ENCODE results near the gene CSAG3.
"Not testable (repeated sequence)": the region's sequence is repeated elsewhere in the genome, so short reads cannot be mapped to it uniquely, and the experiment has no call there.

The CSAG3 gene

DNA sequence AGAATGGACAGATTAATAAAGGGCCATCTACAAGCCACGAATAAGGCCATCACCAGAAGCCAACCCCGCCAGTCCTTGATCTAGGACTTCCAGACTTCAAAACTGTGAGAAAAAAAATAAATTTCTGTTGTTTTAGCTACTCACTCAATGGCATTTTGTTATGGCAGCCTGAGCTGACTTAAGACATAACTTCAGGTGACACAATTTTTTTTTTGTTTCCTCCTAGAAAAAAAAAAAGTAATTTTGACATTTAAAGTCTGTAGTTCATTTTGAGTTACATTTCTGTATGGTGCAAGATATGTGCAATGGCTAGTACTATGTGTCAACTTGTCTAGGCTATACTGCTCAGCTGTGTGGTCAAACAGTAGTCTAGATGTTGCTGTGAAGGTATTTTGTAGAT is at the start of gene CSAG3:
CSAG3 (plus strand) TSS at position 301 of the 400 bp plus-strand sequence.
- not testable (repeated sequence) for H3K27ac ChIP-seq; DNase-seq (ENCODE audit: low read depth, low spot score)

DNA sequence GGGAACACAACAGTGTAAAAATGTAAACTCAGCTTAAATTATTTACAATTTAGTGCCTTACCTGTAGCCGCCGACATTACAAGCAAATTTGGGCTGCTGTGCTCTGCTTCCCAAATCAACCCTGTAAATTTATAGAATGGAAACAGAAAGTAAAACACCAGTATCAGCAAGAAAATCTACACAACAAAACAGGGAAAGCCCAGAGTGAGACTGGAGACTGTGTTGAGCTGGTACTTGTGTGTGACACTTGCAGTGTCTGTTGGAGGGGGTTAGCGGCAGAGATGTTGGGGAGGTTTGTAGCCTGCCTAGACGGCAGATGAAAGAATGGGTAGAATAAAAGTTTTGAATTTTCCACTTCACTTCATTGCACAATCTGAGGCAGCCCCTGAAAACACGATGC is 45.8 kb upstream of the CSAG3 start:
- H3K27ac ChIP-seq; DNase-seq (ENCODE audit: low read depth, low spot score): not testable (repeated sequence)

DNA sequence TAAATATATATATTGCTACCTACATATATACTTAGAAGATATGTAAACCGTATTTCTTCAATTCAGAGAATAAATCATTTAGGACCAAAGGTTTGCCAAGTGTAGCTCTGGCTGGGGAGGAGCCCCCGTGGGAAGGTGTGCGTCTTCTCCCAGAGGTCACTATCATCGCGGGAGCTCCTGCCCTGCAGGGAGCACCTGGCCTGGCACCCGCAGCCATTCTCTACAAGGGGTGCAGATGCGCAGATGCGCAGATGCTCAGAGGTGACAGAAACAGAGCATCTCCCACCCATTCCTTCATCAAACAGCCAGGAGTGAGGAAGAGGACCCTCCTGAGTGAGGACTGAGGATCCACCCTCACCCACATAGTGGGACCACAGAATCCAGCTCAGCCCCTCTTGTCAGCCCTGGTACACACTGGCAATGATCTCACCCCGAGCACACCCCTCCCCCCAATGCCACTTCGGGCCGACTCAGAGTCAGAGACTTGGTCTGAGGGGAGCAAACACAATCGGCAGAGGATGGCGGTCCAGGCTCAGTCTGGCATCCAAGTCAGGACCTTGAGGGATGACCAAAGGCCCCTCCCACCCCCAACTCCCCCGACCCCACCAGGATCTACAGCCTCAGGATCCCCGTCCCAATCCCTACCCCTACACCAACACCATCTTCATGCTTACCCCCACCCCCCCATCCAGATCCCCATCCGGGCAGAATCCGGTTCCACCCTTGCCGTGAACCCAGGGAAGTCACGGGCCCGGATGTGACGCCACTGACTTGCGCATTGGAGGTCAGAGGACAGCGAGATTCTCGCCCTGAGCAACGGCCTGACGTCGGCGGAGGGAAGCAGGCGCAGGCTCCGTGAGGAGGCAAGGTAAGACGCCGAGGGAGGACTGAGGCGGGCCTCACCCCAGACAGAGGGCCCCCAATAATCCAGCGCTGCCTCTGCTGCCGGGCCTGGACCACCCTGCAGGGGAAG is 44.9 kb upstream of the CSAG3 start, which contains the start of gene MAGEA2B:
MAGEA2B (plus strand) TSS at position 814 of the 973 bp plus-strand sequence. CDS start 2,479 bp downstream, outside the sequence.
- not testable (repeated sequence) for DNase-seq (ENCODE audit: low read depth, low spot score); H3K27ac ChIP-seq

DNA sequence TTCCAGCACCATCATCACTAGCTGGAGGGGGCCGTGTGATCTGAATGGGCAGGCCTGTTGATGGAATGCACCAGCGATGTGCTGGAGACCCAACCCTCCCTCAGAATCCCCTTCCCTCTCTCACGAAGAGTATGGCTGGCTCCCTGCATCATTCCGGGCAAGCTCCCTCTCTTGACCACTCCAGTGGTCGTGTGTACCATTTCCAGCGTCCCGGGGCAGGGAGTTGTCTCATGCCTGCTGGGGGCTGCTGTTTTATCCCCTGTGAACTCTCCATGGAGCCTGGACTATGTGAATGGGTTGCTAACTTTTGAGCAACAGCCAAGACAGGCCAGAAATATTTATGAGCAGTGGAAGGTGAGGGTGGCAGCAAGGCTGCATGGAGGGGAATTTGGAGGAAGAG is 33.6 kb upstream of the CSAG3 start:
- no peak overlapping the region for H3K27ac ChIP-seq
- no peak for DNase-seq (ENCODE audit: low read depth, low spot score)

DNA sequence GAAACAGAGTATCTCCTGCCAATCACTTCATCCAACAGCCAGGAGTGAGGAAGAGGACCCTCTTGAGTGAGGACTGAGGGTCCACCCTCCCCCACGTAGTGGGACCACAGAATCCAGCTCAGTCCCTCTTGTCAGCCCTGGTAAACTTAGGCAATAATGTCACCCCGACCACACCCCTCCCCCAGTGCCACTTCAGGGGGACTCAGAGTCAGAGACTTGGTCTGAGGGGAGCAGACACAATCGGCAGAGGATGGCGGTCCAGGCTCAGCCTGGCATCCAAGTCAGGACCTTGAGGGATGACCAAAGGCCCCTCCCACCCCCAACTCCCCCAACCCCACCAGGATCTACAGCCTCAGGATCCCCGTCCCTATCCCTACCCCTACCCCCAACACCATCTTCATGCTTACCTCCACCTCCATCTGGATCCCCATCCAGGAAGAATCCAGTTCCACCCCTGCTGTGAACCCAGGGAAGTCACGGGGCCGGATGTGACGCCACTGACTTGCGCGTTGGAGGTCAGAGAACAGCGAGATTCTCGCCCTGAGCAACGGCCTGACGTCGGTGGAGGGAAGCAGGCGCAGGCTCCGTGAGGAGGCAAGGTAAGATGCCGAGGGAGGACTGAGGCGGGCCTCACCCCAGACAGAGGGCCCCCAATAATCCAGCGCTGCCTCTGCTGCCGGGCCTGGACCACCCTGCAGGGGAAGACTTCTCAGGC is 25.6 kb upstream of the CSAG3 start, which contains the start of the genes CSAG1 and MAGEA12:
CSAG1 (minus strand) TSS at position 461 of the 715 bp plus-strand sequence. CDS start 1,261 bp downstream, outside the sequence.
MAGEA12 (plus strand) TSS at position 497 of the 715 bp plus-strand sequence. CDS start 2,405 bp downstream, outside the sequence.
- H3K27ac ChIP-seq = no peak within 1 kb of the TSS
- DNase-seq (ENCODE audit: low read depth, low spot score) = no peak

DNA sequence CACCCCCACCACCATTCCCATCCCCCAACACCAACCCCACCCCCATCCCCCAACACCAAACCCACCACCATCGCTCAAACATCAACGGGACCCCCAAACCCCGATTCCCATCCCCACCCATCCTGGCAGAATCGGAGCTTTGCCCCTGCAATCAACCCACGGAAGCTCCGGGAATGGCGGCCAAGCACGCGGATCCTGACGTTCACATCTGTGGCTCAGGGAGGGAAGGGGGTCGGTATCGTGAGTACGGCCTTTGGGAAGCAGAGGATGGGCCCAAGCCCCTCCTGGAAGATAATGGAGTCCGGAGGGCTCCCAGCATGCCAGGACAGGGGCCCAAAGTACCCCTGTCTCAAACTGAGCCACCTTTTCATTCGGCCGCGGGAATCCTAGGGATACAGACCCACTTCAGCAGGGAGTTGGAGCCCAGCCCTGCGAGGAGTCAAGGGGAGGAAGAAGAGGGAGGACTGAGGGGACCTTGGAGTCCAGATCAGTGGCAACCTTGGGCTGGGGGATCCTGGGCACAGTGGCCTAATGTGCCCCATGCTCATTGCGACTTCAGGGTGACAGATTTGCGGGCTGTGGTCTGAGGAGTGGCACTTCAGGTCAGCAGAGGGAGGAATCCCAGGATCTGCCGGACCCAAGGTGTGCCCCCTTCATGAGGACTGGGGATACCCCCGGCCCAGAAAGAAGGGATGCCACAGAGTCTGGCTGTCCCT is 24.7 kb upstream of the CSAG3 start:
- H3K27ac ChIP-seq; DNase-seq (ENCODE audit: low read depth, low spot score): not testable (repeated sequence)

DNA sequence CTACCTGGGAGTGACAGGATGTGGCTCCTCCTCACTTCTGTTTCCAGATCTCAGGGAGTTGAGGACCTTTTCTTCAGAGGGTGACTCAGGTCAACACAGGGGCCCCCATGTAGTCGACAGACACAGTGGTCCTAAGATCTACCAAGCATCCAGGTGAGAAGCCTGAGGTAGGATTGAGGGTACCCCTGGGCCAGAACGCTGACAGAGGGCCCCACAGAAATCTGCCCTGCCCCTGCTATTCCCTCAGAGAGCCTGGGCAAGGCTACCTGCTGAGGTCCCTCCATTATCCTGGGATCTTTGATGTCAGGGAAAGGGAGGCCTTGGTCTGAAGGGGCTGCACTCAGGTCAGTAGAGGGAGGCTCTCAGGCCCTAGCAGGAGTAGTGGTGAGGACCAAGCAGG is 23.9 kb upstream of the CSAG3 start:
- DNase-seq (ENCODE audit: low read depth, low spot score) = no peak
- H3K27ac ChIP-seq = no peak overlapping the region

DNA sequence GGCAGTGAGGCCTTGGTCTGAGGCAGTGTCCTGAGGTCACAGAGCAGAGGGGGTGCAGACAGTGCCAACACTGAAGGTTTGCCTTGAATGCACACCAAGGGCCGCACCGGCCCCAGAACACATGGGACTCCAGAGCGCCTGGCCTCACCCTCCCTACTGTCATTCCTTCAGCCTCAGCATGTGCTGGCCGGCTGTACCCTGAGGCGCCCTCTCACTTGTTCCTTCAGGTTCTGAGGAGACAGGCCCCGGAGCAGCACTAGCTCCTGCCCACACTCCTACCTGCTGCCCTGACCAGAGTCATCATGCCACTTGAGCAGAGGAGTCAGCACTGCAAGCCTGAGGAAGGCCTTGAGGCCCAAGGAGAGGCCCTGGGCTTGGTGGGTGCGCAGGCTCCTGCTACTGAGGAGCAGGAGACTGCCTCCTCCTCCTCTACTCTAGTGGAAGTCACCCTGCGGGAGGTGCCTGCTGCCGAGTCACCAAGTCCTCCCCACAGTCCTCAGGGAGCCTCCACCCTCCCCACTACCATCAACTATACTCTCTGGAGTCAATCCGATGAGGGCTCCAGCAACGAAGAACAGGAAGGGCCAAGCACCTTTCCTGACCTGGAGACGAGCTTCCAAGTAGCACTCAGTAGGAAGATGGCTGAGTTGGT is 23.0 kb upstream of the CSAG3 start:
- no peak overlapping the region for H3K27ac ChIP-seq
- no peak for DNase-seq (ENCODE audit: low read depth, low spot score)

DNA sequence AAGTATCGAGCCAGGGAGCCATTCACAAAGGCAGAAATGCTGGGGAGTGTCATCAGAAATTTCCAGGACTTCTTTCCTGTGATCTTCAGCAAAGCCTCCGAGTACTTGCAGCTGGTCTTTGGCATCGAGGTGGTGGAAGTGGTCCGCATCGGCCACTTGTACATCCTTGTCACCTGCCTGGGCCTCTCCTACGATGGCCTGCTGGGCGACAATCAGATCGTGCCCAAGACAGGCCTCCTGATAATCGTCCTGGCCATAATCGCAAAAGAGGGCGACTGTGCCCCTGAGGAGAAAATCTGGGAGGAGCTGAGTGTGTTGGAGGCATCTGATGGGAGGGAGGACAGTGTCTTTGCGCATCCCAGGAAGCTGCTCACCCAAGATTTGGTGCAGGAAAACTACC is 22.5 kb upstream of the CSAG3 start:
- not testable (repeated sequence) for H3K27ac ChIP-seq; DNase-seq (ENCODE audit: low read depth, low spot score)

DNA sequence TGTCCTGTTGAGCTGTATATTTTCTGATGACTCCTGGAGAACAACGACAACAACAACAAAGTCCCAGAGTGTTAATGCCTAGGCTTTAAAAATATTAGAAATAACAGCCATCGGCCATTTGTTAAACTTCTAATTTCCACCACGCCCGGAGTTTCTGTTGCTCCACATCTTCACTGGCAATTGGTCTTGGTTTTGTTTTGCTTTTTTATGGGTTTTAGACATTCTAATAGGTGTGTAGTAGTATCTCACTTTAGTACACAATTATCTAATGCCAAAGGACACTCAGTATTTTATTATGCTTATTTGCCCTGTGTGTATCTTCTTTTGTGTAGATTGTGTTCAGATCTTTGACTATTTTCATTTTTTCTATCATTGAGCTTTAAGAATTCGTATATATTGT is 20.5 kb upstream of the CSAG3 start:
- H3K27ac ChIP-seq = no peak overlapping the region
- no peak for DNase-seq (ENCODE audit: low read depth, low spot score)

DNA sequence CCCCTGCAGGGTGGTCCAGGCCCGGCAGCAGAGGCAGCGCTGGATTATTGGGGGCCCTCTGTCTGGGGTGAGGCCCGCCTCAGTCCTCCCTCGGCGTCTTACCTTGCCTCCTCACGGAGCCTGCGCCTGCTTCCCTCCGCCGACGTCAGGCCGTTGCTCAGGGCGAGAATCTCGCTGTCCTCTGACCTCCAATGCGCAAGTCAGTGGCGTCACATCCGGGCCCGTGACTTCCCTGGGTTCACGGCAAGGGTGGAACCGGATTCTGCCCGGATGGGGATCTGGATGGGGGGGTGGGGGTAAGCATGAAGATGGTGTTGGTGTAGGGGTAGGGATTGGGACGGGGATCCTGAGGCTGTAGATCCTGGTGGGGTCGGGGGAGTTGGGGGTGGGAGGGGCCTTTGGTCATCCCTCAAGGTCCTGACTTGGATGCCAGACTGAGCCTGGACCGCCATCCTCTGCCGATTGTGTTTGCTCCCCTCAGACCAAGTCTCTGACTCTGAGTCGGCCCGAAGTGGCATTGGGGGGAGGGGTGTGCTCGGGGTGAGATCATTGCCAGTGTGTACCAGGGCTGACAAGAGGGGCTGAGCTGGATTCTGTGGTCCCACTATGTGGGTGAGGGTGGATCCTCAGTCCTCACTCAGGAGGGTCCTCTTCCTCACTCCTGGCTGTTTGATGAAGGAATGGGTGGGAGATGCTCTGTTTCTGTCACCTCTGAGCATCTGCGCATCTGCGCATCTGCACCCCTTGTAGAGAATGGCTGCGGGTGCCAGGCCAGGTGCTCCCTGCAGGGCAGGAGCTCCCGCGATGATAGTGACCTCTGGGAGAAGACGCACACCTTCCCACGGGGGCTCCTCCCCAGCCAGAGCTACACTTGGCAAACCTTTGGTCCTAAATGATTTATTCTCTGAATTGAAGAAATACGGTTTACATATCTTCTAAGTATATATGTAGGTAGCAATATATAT is 5.0 kb upstream of the CSAG3 start, which contains the start of gene MAGEA2:
MAGEA2 (minus strand) TSS at position 157 of the 965 bp plus-strand sequence. CDS start 2,479 bp downstream, outside the sequence.
- H3K27ac ChIP-seq; DNase-seq (ENCODE audit: low read depth, low spot score): not testable (repeated sequence)

DNA sequence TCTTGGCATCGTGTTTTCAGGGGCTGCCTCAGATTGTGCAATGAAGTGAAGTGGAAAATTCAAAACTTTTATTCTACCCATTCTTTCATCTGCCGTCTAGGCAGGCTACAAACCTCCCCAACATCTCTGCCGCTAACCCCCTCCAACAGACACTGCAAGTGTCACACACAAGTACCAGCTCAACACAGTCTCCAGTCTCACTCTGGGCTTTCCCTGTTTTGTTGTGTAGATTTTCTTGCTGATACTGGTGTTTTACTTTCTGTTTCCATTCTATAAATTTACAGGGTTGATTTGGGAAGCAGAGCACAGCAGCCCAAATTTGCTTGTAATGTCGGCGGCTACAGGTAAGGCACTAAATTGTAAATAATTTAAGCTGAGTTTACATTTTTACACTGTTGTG is 4.1 kb upstream of the CSAG3 start:
- DNase-seq (ENCODE audit: low read depth, low spot score); H3K27ac ChIP-seq: not testable (repeated sequence)

DNA sequence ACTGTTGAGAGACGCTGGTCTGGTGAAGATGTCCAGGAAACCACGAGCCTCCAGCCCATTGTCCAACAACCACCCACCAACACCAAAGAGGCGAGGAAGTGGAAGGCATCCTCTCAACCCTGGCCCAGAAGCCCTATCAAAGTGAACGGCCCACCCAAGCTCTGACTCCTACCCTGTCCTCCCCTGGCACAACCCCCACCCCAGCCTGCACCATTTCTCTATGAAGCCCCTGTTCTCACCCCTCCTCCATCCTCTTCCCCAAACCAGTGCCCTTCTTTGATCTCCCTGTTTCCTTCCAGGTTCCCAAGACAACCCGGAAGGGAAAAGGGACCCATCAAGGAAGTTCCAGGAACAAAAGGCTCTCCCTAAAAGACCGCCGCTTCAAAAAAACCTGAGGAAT is 526 bp downstream of the CSAG3 start:
- H3K27ac ChIP-seq; DNase-seq (ENCODE audit: low read depth, low spot score): not testable (repeated sequence)

DNA sequence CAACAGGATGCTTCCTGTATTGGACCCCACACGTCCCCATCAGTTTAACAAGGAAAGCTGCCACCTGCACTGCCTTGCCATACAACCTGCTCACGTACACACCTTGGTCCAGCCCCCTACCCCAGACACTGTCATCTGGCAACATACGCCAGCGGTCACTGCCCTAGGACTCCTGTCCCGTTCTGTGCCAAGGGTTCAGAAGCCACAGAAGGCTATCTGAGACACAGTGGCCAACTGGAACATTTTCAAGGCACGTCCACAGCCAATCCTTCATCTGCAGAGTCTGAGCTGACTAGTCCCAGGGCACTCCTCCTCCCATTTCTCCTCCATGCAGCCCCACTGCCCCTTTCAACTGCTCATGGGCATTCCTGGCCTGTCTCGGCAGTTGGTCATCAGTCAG is 2.6 kb downstream of the CSAG3 start:
- not testable (repeated sequence) for DNase-seq (ENCODE audit: low read depth, low spot score); H3K27ac ChIP-seq

DNA sequence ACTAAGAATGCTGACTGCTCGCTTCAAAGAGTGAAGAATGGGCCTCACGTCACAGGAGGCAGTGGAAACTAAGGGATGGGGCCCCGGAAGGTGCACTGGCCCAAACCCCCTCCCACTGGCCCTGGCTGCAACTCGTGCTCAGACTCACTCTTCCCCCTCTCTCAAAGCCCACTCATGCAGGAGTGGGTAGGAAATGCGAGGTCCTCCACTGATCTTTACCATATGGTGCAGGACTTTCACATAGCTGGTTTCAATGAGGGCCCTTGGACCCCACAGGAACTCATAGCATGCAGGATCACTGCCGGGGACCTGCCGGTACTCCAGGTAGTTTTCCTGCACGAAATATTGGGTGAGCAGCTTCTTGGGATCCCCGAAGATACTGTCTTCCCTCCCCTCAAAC is 7.5 kb downstream of the CSAG3 start:
- DNase-seq (ENCODE audit: low read depth, low spot score); H3K27ac ChIP-seq: not testable (repeated sequence)

DNA sequence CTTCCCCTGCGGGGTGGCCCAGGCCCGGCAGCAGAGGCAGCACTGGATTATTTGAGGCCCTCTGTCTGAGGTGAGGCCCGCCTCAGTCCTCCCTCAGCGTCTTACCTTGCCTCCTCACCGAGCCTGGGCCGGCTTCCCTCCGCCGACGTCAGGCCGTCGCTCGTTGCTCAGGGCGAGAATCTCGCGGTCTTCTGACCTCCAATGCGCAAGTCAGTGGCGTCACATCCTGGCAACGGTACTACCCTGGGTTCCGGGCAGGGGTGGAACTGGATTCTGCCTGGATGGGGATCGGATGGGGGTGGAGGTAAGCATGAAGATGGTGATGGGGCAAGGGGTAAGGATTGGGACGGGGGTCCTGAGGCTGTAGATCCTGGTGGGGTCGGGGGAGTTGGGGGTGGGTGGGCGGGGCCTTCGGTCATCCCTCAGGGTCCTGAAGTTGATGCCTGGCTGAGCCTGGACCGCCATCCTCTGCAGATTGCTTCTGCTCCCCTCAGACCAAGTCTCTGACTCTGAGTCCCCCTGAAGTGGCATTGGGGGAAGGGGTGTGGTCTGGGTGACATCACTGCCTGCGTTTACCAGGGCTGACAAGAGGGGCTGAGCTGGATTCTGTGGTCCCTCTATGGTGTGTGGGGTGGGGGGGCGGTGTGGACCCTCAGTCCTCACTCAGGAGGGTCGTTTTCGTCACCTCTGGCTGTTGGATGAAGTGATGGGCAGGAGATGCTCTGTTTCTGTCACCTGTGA is 10.7 kb downstream of the CSAG3 start, which contains the start of gene MAGEA6:
MAGEA6 (minus strand) TSS at position 141 of the 741 bp plus-strand sequence. CDS start 2,039 bp downstream, outside the sequence.
- not testable (repeated sequence) for DNase-seq (ENCODE audit: low read depth, low spot score); H3K27ac ChIP-seq

DNA sequence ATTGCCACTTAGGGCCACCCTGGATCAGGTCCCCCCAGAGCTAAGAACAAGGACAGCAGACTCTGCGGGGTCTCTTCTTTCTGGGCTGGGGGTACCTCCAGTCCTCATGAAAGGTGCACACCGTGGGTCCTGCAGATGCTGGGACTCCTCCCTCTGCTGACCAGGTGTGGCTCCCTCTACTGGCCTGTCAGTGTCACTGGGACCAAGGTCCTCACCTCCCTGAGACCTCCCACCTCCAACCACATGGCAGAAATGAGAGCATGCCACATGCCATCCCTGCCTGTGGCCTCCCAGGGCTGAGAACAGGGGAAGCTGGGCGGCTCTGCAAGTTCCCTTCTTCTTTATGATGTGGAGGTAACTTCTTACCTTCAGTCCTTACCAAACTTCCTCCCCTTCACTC is 28.0 kb downstream of the CSAG3 start:
- H3K27ac ChIP-seq; DNase-seq (ENCODE audit: low read depth, low spot score): not testable (repeated sequence)

Data from epithelial cell of prostate (primary cell).